GM19452 (cell line): ENCODE data around the gene UTP4.
A peak's percentile ranks its signal among the peaks of the same experiment; 100 is the strongest.

ENCODE experiments used
- ATAC-seq: cut with Tn5 transposase; IDR thresholded peaks from one replicate; pipeline ENCODE4 v1.9.1; 2021; ENCODE audit not compliant: unreplicated experiment

Gene UTP4

GRCh38 chr16:69169607-69170352, 37.3 kb downstream of the UTP4 start:
- no peak for ATAC-seq

- no peak for ATAC-seq
Observed at GRCh38 chr16:69171325-69172084, 39.1 kb downstream of the UTP4 start.

DNA sequence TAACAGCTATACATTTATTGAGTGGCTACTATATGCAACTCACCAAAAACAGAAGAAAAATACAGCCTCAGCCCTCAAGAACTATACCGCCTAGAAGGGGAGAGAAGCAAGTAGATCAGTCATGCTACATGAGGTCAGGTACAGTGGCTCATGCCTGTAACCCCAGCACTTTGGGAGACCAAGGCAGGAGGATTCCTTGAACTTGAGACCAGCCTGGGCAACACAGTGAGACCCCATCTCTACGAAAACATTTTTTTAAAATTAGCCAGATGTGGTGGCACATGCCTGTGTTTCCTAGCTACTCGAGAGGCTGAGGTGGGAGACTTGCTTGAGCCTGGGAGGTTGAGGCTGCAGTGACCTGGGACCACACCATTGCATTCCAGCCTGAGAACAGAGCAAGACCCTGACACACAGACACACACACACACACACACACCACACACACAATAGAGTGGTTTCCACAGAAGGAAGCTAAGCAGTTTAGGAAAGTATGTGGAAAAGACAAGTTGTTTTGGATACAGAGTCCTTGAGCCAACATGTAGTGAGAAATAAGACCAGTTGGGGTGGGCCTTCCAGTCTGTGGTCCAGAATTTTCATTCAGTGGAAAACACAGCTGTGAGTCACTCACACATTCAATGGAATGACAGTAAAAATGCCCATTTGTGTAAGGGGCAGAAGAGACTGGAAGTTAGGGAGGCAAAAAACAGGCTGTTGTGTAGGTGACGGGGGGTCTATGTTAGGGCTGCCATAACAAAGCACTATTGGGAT, 43.8 kb downstream of the UTP4 start:
- no peak for ATAC-seq

DNA sequence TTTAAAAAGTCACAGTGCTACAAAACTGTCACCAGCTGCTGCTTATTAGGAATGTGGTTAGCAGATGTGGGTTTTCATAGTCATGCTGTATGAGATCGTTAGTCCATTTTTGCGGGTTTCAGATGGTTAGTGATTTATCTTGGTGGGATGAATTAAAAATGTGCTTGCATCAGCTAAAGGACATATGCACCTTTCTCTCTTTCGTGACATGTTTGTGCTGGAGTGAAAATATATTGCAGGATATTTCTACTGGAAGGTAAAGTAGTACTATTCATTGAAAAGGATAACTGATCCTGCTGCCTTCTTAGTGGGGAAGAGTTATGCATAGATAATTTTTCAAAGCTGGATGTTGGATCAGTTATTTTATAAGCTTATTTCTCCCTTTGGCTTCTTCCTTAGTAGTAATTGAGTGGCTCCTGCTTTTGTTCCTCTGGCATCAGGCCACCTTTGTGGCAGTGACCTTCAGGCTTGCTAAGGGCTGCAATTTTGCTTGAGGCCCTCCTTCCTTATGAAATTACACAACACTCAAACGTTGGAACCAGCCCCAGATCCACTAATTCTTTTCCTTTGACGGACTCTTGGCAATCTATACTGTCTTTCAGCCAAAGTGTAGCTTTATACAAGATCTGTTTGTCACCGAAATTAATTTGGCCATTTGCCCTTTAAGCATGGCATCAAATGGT, 47.0 kb downstream of the UTP4 start:
- no peak for ATAC-seq

- no peak for ATAC-seq
Observed at GRCh38 chr16:69180011-69180338, 47.5 kb downstream of the UTP4 start.

- ATAC-seq = no peak
Observed at GRCh38 chr16:69182730-69183416, 50.4 kb downstream of the UTP4 start.

- peak; percentile 83 for ATAC-seq
Observed at GRCh38 chr16:69186642-69187445, 54.4 kb downstream of the UTP4 start, which contains the start of gene SNTB2. TSS of gene SNTB2 (plus strand) at chr16:69187164. CDS start at chr16:69187167, 3 bp downstream.

DNA sequence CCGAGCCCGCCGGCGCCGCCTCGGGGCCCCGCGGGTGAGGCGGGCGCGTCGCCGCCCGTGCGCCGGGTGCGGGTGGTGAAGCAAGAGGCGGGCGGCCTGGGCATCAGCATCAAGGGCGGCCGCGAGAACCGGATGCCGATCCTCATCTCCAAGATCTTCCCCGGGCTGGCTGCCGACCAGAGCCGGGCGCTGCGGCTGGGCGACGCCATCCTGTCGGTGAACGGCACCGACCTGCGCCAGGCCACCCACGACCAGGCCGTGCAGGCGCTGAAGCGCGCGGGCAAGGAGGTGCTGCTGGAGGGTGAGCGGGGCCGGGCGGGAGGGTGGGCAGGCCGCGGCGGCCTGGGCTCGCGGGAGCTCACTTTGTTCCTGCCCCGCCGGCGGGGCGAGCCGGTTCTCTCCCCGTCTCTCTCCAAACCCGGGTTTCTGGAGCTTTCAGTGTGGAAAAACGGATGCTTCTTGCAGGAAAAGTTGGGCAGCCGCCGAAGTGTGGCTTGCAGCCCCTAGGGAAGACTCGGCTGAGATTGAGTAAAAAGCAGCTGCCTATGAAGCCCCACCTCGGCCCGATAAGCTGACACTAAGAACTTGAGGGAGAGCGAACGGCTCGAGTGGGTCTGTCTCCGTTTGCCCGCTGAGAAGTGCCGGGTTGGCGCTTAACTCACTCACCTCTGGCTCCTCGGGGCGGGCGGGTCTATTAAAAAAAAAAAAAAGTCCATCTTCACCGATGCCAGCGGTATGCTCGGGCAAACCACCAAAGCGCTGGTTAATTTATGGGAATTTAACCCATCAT, 55.2 kb downstream of the UTP4 start:
- ATAC-seq = peak; percentile 36

- no peak for ATAC-seq
Observed at GRCh38 chr16:69188236-69188549, 55.7 kb downstream of the UTP4 start.

GRCh38 chr16:69188716-69189115, 56.3 kb downstream of the UTP4 start:
- no peak for ATAC-seq

DNA sequence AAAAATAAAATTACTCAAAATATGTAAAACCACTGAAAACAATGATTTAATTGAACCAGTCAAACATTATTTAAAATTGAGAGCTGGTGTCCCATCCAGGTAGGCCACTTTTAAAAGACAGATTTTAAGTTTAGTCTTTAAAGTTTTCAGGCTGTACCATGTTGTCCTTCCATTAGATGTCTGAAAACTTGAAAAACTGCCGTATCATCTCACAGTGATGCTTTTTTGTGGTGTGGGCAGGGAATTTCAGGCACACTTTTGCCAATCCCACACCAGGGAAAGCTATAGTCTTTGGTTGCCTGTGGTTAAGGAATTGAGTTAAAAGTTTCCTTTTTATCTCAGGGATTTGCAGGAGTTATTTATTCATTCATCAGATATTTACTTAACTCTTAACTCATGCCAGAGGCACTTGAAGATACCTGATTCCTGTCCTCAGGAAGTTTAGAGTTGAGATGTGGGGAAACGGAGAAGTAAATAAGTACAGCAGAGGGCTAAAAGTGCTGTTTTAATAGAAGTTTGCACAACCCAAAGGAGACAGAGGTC, 57.7 kb downstream of the UTP4 start:
- ATAC-seq = no peak

DNA sequence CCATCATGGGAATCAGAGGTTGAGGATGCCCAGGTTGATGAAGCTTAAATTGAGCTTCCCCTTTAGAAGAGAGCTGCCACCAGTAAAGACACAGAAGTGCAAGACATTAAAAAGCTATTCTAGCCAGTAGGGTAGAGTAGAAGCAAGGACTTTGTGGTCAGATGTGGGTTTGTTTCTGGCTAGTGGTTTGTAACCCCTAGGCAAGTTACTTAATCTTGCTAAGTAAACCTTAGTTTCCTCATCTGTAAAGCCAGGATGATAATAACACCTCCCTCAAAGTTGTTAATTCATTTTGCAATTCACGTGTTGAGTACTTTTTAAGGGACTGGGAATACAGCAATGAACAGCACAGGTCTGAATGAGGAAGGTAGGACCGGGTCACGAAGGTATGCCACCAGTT, 58.1 kb downstream of the UTP4 start:
- ATAC-seq = no peak

- ATAC-seq = no peak
Observed at GRCh38 chr16:69191136-69191535, 58.7 kb downstream of the UTP4 start.

GRCh38 chr16:69193855-69194254, 61.4 kb downstream of the UTP4 start:
- no peak for ATAC-seq

- no peak for ATAC-seq
Observed at GRCh38 chr16:69194488-69194887, 62.0 kb downstream of the UTP4 start.

- no peak for ATAC-seq
Observed at GRCh38 chr16:69195369-69196029, 63.0 kb downstream of the UTP4 start.

DNA sequence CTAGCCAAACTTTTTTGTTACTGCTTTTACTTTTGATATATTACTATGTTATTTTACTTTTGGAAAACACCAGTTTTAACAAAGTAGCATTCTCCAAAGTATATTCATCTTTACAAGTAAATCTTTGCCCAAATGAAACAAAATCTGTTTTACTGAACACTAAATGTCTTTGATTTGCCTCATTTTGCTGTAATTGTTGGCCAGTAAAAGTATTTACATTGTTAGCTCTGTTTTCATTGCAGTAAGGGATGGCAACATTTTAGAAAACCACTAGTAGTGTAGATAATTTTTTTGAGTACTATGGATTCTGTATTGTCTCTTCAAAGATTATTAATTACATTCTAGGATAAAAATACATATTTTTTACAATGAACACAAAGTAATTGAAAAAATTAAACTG, 65.1 kb downstream of the UTP4 start:
- ATAC-seq = no peak

DNA sequence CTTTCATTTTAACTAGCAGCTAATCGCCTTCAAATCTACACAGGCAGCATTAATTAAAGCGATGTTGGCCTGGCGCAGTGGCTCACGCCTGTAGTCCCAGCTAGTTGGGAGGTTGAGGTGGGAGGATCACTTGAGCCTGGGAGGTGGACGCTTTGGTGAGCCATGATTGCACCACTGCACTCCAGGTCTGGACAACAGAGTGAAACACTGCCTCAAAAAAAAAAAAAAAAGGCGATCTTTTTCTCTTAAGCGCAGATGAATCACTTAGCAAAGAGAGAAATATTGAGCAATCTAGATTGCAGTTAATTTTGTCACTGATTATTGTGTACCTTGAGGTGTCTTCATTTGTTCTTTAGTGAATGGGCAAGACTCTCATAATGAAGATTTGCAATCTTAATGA, 66.9 kb downstream of the UTP4 start:
- no peak for ATAC-seq
